HG02938 (cell line): ENCODE results near the gene CCSER1.
"Not testable (repeated sequence)": the region's sequence is repeated elsewhere in the genome, so short reads cannot be mapped to it uniquely, and the experiment has no call there.

ENCODE experiments used
- ATAC-seq: cut with Tn5 transposase; IDR thresholded peaks from one replicate; pipeline ENCODE4 v1.9.1; 2021; ENCODE audit warnings: mild to moderate bottlenecking, moderate library complexity; ENCODE audit not compliant: unreplicated experiment

The CCSER1 gene

DNA sequence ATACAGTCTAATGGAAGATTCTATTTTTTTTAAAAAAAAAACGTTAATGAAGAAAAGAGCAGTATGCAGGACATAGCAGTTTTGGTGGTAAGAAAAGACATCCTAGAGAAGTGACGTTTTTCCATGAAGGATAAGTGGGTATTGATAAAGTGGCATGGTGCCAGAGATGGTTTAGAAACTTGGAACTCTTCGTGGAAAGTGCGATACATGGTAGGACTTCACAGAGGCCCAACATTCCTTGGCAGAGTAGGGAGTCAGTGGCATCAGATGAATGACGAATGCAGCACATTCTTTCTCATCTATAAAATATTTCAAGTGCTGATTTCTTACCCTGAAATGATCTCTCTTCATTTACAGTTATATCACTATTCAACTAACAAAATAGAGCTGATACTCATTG lies 298.7 kb downstream of the CCSER1 start:
- no peak for ATAC-seq

DNA sequence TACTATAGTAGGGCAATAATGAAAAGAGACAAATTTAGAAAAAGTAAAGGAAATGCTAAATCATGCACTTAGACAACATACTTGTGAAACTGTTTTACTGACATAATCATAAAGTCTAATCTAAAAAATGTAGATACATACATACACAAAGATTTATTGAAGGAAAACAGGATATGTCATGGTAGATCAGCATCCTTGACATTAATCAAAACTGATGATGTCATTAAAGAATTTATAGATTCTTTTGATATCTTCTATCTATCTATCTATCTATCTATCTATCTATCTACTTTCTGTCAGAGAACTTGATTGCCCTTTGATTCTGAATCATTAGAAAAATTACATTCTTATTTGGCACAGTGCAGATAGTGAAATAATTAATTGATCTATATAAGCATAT lies 311.3 kb downstream of the CCSER1 start:
- no peak for ATAC-seq

DNA sequence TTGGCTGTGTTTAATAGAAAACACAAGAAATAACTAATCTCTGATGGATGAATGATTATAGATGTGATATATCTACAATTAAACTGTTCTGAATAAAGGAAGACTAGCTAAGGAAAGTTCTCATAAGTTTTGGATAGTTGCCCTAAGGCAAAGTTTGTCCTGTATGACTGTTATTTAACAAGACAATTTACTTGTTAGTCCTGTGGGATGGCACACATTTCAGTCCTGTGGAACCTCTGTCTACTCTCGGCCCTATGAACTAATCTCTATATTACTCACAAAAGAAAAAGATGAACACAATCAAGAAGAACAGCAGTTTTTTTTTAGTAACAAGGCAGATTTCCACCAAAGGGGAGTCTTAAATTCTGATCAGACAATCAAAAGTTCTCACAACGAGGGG lies 314.6 kb downstream of the CCSER1 start:
- no peak for ATAC-seq

GRCh38 chr4:90442619-90443018 lies 315.4 kb downstream of the CCSER1 start:
- ATAC-seq = no peak

GRCh38 chr4:90443231-90443630 lies 316.0 kb downstream of the CCSER1 start:
- ATAC-seq = no peak

DNA sequence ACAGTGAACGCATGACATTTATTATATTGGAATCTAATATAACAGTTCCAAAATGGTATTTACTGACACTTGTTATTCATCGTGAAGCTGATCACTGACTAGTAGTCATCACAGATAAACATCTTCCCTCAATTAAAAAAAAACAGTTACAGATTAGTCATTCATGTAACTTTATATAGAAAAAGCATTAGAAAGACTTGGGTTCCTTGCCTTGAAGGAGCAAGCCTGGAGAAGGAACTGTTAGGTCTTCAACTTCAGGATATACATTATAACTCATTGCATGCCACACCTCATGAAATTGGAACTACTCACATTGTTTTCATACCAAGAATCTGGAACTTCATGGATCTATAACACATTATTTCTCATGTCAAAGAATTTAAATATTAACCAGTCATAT lies 317.7 kb downstream of the CCSER1 start:
- ATAC-seq = no peak

DNA sequence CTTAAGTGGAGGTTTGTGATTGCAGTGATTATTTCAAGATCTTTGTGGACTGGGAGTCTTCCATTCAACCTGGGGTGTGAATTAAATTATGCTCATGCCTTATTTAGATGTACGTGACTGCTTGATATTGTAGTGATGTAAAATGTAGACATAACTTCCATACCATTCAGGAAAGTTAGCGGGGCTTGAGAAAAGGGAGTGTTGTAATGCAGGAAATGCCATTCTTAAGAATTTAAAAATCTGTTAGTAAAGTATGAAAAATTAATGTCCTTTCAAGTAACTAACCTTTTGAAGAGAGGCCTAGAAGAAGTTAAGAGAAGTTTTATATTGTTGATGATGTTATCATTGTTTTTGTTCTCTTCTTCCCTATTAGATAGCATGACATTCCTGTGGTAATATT lies 318.2 kb downstream of the CCSER1 start:
- no peak for ATAC-seq

DNA sequence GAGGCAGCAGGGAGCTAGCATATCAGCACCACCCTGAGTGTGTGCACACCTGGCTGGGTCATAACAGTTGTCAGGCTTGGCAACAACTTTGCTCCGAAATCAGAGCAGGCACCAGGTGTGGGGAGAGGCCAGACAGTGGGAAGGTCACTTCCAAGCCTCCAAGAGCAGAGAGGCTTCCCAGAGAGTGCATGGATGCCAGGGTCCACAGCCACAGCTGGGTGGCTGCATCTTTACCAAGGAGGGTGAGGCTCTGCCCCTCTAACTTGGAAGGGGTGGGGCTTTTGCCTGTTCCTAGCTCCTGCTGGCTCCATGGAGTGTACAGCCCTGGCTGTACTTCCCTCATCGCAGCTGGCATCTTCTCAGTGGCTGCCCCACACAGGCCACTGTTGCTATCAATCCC lies 322.4 kb downstream of the CCSER1 start:
- no peak for ATAC-seq

- ATAC-seq = no peak
These were observed 329.7 kb downstream of the CCSER1 start for GRCh38 chr4:90456891-90457290.

GRCh38 chr4:90457817-90458216 lies 330.6 kb downstream of the CCSER1 start:
- no peak for ATAC-seq

DNA sequence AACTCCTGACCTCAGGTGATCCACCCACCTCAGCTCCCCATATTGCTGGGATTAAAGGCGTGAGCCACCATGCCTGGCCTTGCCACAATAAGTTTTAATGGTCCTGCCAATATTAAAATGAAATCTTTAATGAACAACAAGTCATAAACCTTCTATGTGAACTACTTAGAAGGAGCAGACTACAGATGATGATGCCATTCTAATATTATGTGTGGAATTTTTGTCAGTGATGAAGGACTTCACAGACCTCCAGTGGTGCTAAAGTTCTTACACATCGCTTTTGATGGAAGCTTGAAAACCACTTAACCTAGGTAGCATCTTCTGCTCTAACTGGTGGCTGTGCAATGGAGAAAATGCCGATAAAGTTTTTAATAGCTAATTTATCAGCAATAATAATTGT lies 331.4 kb downstream of the CCSER1 start:
- no peak for ATAC-seq

GRCh38 chr4:90474484-90474883 lies 347.3 kb downstream of the CCSER1 start:
- no peak for ATAC-seq

- no peak for ATAC-seq
These were observed 348.8 kb downstream of the CCSER1 start for GRCh38 chr4:90476019-90476418.

DNA sequence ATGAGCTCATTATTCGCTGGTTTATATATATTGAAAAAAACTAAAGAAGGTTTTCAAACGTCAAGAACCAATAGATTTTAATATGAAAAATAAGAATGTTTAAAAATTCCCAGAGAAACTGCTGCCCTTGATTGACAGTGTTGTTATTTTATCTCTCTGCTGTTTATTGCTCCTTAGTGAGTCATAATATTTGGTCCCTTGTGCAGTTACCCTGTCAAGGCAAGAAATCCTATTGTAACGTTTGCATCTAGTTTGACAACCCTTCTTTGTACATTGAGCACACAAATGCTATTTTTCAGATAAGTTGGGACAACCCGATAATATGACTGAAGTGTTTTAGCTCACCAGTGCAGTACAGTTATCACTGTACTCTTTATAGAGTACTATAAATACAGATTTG lies 349.4 kb downstream of the CCSER1 start:
- no peak for ATAC-seq

- not testable (repeated sequence) for ATAC-seq
These were observed 357.7 kb downstream of the CCSER1 start for GRCh38 chr4:90484894-90485293.

- ATAC-seq = no peak
These were observed 359.2 kb downstream of the CCSER1 start for GRCh38 chr4:90486346-90486745.

GRCh38 chr4:90495211-90495610 lies 368.0 kb downstream of the CCSER1 start:
- ATAC-seq = no peak

DNA sequence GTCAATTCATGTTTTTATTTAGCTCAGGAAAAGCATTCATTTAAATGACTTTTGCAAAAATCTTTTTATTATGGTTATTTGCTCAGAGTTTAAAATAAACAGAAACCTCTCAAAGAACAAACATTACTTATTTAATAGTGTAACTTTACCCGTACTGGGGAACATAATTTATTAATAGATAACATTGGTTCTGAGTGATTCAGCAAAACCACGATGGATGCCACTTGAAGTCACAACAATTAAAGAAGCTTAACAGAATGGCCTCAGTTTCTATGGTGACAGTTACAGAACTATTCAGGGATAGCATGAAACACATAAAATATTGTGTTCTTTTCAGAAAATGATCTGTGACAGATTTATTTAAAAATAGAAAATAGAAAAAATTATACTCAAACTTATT lies 368.7 kb downstream of the CCSER1 start:
- no peak for ATAC-seq

DNA sequence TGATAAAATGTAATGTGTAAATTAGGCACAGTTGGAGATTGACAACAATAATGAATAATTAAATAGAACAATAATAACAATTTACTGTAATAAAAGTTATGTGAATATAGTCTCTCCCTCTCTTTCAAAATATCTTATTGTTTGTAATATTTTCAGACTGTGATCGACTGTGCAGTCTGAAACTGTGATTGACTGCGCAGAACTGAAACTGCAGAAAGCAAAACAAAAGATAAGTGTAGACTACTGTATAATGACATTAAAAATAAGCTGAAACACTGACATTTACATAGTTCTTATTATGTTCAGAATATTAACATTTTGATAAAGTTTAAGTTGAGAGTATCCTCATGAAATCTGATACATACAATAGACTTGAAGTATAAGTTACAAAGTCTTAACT lies 371.0 kb downstream of the CCSER1 start:
- no peak for ATAC-seq

DNA sequence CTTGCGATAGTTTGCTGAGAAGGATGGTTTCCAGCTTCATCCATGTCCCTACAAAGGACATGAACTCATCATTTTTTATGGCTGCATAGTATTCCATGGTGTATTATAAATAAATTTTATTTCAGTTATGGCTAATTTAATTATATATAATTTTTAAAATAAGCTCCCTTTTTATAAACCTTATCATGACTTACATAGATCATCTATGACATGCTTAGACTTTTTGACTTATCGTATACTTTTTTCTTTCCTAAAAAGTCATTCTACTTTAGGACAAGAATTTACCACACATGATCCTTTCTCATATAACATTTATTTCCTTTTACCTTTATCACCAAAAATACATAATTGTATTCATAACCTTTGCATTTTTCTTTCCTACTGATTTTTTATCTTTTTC lies 376.5 kb downstream of the CCSER1 start:
- no peak for ATAC-seq

GRCh38 chr4:90515191-90515590 lies 388.0 kb downstream of the CCSER1 start:
- no peak for ATAC-seq

GRCh38 chr4:90528551-90528950 lies 401.4 kb downstream of the CCSER1 start:
- ATAC-seq = no peak

DNA sequence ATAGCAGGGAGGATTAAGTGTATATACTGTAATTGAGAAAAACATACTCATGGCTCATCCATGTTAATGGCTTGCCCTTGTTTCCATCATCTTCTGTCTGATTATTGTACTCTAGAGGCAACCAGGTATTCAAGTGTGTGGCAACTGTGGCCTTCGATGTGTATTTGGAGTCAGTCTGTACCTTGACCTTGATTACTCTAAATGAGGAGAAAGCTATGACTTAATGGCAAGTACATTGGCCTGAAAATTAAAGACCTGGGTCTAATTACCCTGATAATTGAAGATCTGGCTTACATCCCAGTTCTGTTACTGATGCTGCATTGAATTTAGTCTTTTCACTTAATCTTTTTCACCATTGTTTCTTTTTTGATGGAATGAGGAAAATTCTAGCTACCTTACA lies 409.2 kb downstream of the CCSER1 start:
- no peak for ATAC-seq

- no peak for ATAC-seq
These were observed 410.3 kb downstream of the CCSER1 start for GRCh38 chr4:90537491-90537890.
